Erythroblast (primary cell): ENCODE measurements around the gene TUT1.

ENCODE experiments used
- GATA1 ChIP-seq: IDR thresholded peaks from 2 replicates; pipeline ENCODE4 v1.6.1; 2011; ENCODE audit warnings: low read depth, mild to moderate bottlenecking, control low read depth, low read length, moderate library complexity
- POLR2A ChIP-seq: IDR thresholded peaks from 2 replicates; pipeline ENCODE4 v1.6.1; 2011; ENCODE audit warnings: mild to moderate bottlenecking, low read length

DNA sequence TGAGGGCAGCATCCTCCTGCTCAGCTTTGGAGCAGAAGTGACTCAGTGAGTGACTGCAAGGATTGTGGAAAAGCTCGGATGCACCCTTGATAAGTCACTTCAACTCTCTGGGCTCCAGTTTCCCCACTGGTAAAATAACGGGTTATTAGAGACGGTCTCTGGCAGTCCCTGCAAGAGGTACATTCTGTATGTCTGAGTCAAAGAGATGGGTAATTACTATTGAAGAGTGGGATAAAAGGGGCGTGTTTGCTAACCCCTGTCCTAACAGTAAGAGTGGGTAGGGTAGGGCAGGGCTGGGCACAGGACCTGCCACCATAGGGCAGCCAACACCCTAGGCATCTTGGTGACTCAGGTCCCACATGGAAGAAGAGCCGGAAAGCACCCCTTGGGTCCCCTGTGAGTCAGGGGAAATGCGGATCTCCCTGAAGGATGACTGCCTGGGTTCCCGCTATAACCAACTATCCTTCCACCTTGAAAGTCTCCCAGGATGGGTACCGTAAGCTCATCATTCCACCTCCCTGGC is 37.4 kb downstream of the TUT1 start:
- no peak for TF ChIP-seq POLR2A
- TF ChIP-seq GATA1 = no peak
